Tibial nerve (tissue), 4 donors: Measurements from ENCODE around the gene CADPS2.

ENCODE experiments used
- CTCF ChIP-seq, 5 experiments: fragments of 200-600 bp in 3 of 5; fragments of 450-650 bp in 2 of 5; sonication (generic) in 3 of 5; IDR thresholded peaks; one replicate each; pipeline ENCODE4 v1.5.1; 2016 to 2019; ENCODE audit warnings: antibody characterized with exemption in 5 of 5, mild to moderate bottlenecking in 3 of 5, moderate library complexity in 2 of 5
- EP300 ChIP-seq, 2 donors: sonication (generic); formaldehyde crosslinking; IDR thresholded peaks; one replicate each; pipeline ENCODE4 v1.6.1; 2017; ENCODE audit warnings: antibody characterized with exemption in 2 of 2, mild to moderate bottlenecking in 1 of 2
- POLR2A ChIP-seq, 2 donors: fragments of 450-650 bp; IDR thresholded peaks; one replicate each; pipeline ENCODE4 v1.6.1; 2017; ENCODE audit warnings: antibody characterized with exemption in 2 of 2, mild to moderate bottlenecking in 2 of 2, moderate library complexity in 2 of 2

- TF ChIP-seq POLR2A (IDR thresholded peaks at IDR 0.05) = no peak
- TF ChIP-seq CTCF (IDR thresholded peaks at IDR 0.05) = no peak
- TF ChIP-seq EP300 (IDR thresholded peaks at IDR 0.05) = no peak
These were observed 398.0 kb downstream of the CADPS2 start for GRCh38 chr7:122488241-122488640.
